Smooth muscle cell of the brain vasculature (primary cell): ENCODE measurements around the gene TNFRSF6B.
"Not testable (repeated sequence)": the region's sequence is repeated elsewhere in the genome, so short reads cannot be mapped to it uniquely, and the experiment has no call there.

Experiments used
- DNase-seq: peaks from one replicate; pipeline ENCODE4 v3.0.0-alpha.2; 2012; ENCODE audit warnings: low read depth, low spot score

The TNFRSF6B gene

GRCh38 chr20:63707558-63708300, 11.3 kb downstream of the TNFRSF6B start, which contains the start of the genes ARFRP1 and ZGPAT:
ARFRP1 (minus strand) TSS chr20:63707976; CDS start chr20:63707091, 885 bp downstream.
ZGPAT (plus strand) TSS chr20:63708039; CDS start chr20:63708581, 542 bp downstream.
- DNase-seq, result no peak

- DNase-seq, result no peak
Observed at GRCh38 chr20:63708301-63709148, 12.1 kb downstream of the TNFRSF6B start.

GRCh38 chr20:63709149-63709527, 12.7 kb downstream of the TNFRSF6B start:
- no peak for DNase-seq

- no peak for DNase-seq
Observed at GRCh38 chr20:63711085-63711645, 14.7 kb downstream of the TNFRSF6B start.

- DNase-seq, result no peak
Observed at GRCh38 chr20:63712191-63712590, 15.7 kb downstream of the TNFRSF6B start.

- DNase-seq, result no peak
Observed at GRCh38 chr20:63714858-63715257, 18.4 kb downstream of the TNFRSF6B start.

GRCh38 chr20:63718996-63719395, 22.5 kb downstream of the TNFRSF6B start:
- DNase-seq, result no peak

- not testable (repeated sequence) for DNase-seq
Observed at GRCh38 chr20:63722967-63723622, 26.6 kb downstream of the TNFRSF6B start.

- DNase-seq, result not testable (repeated sequence)
Observed at GRCh38 chr20:63730189-63730733, 33.8 kb downstream of the TNFRSF6B start.

GRCh38 chr20:63731410-63731809, 35.0 kb downstream of the TNFRSF6B start:
- DNase-seq, result no peak

GRCh38 chr20:63732118-63733095, 36.0 kb downstream of the TNFRSF6B start:
- no peak for DNase-seq

GRCh38 chr20:63733117-63733516, 36.7 kb downstream of the TNFRSF6B start:
- no peak for DNase-seq

- DNase-seq, result no peak
Observed at GRCh38 chr20:63733579-63734081, 37.2 kb downstream of the TNFRSF6B start.

- DNase-seq, result no peak
Observed at GRCh38 chr20:63734111-63734945, 37.9 kb downstream of the TNFRSF6B start.

GRCh38 chr20:63734946-63735858, 38.8 kb downstream of the TNFRSF6B start:
- DNase-seq, result no peak

- no peak for DNase-seq
Observed at GRCh38 chr20:63735859-63736718, 39.6 kb downstream of the TNFRSF6B start, which contains the start of gene LIME1. LIME1 (plus strand) TSS chr20:63736664; CDS start chr20:63737550, 886 bp downstream.
